GM23338 (cell line): ENCODE results near the gene GLIPR1. TPM values are rescaled to one million over a fixed set of nuclear protein-coding genes. Genes with fewer than 3 reads are reported as not detected.

ENCODE experiments used
- ATAC-seq: fragments of 200-7000 bp; cut with Tn5 transposase; 3 replicates; pipeline ENCODE4 v1.9.1; 2020
- DNase-seq: peaks from one replicate; pipeline ENCODE4 v3.0.0-alpha.2; 2015; ENCODE audit warnings: low spot score
- H2AFZ ChIP-seq: fragments of 200-600 bp; sonication (generic); 2 replicates; pipeline ENCODE4 v1.8.0; 2016; ENCODE audit warnings: antibody characterized with exemption, mild to moderate bottlenecking, moderate library complexity
- H3F3A ChIP-seq: fragments of 200-600 bp; sonication (generic); replicated peaks from 2 replicates; pipeline ENCODE4 v1.8.0; 2017; ENCODE audit warnings: antibody characterized with exemption, mixed run types, low read depth
- H3K27ac ChIP-seq: fragments of 200-600 bp; sonication (generic); 2 replicates; pipeline ENCODE4 v1.6.1; 2016; ENCODE audit warnings: low read depth
- H3K27me3 ChIP-seq: fragments of 200-600 bp; sonication (generic); 2 replicates; pipeline ENCODE4 v1.8.0; 2016; ENCODE audit warnings: mild to moderate bottlenecking, mixed run types, moderate library complexity; ENCODE audit not compliant: insufficient read depth
- H3K36me3 ChIP-seq: fragments of 200-600 bp; sonication (generic); 2 replicates; pipeline ENCODE4 v1.8.0; 2016; ENCODE audit warnings: mild to moderate bottlenecking; ENCODE audit not compliant: insufficient read depth
- H3K4me1 ChIP-seq: fragments of 200-600 bp; sonication (generic); 2 replicates; pipeline ENCODE4 v1.8.0; 2016; ENCODE audit warnings: mild to moderate bottlenecking, moderate library complexity; ENCODE audit not compliant: insufficient read depth
- H3K4me2 ChIP-seq: fragments of 200-600 bp; sonication (generic); 2 replicates; pipeline ENCODE4 v1.7.1; 2017; ENCODE audit warnings: mixed run types
- H3K4me3 ChIP-seq: fragments of 200-600 bp; sonication (generic); 2 replicates; pipeline ENCODE4 v1.6.1; 2016; ENCODE audit warnings: mixed run types
- H3K79me2 ChIP-seq: fragments of 200-600 bp; sonication (generic); replicated peaks from 2 replicates; pipeline ENCODE4 v1.8.0; 2017; ENCODE audit warnings: mild to moderate bottlenecking; ENCODE audit not compliant: insufficient read depth
- H3K9me2 ChIP-seq: fragments of 200-600 bp; sonication (generic); 2 replicates; pipeline ENCODE4 v1.8.0; 2017; ENCODE audit not compliant: insufficient read depth
- H4K20me1 ChIP-seq: fragments of 200-600 bp; sonication (generic); replicated peaks from 2 replicates; pipeline ENCODE4 v1.8.0; 2017; ENCODE audit warnings: mild to moderate bottlenecking; ENCODE audit not compliant: insufficient read depth
- H3K27ac Mint-ChIP-seq: 2 replicates; pipeline ENCODE4 v1.8.0; 2020; ENCODE audit warnings: inconsistent platforms, mild to moderate bottlenecking, moderate library complexity, mixed read lengths
- H3K27me3 Mint-ChIP-seq: 3 replicates; pipeline ENCODE4 v1.8.0; 2022; ENCODE audit warnings: low read depth, mild to moderate bottlenecking, moderate library complexity, mixed read lengths, inconsistent platforms; ENCODE audit not compliant: insufficient read depth, poor library complexity
- H3K36me3 Mint-ChIP-seq: 3 replicates; pipeline ENCODE4 v1.8.0; 2021; ENCODE audit warnings: low read depth, mild to moderate bottlenecking, inconsistent platforms, moderate library complexity, mixed read lengths
- H3K4me1 Mint-ChIP-seq: 3 replicates; pipeline ENCODE4 v1.8.0; 2020; ENCODE audit warnings: mild to moderate bottlenecking, inconsistent platforms, mixed read lengths
- H3K4me3 Mint-ChIP-seq: 3 replicates; pipeline ENCODE4 v1.8.0; 2021; ENCODE audit warnings: moderate library complexity, mild to moderate bottlenecking, inconsistent platforms, mixed read lengths
- H3K9me3 Mint-ChIP-seq: 3 replicates; pipeline ENCODE4 v1.8.0; 2020; ENCODE audit warnings: moderate library complexity, mild to moderate bottlenecking, inconsistent platforms, mixed read lengths
- CREB1 ChIP-seq: fragments of 250-450 bp; sonication (Bioruptor Pico); IDR thresholded peaks from 2 replicates; pipeline ENCODE4 v1.5.0; 2020; ENCODE audit warnings: low read depth, mild to moderate bottlenecking, moderate library complexity
- EZH2phosphoT487 ChIP-seq: fragments of 200-600 bp; sonication (generic); IDR thresholded peaks from one replicate; pipeline ENCODE4 v1.8.1; 2018; ENCODE audit warnings: antibody characterized with exemption; ENCODE audit not compliant: unreplicated experiment
- JUNB ChIP-seq: IDR thresholded peaks from one replicate; pipeline ENCODE4 v1.6.1; 2016; ENCODE audit warnings: antibody characterized with exemption; ENCODE audit not compliant: unreplicated experiment
- NANOG ChIP-seq: IDR thresholded peaks from 2 replicates; pipeline ENCODE4 v1.6.1; 2016; ENCODE audit warnings: antibody characterized with exemption, borderline replicate concordance
- STAT1 ChIP-seq: IDR thresholded peaks from one replicate; pipeline ENCODE4 v1.6.1; 2016; ENCODE audit warnings: antibody characterized with exemption; ENCODE audit not compliant: unreplicated experiment
- ZNF114 ChIP-seq: fragments of 250-450 bp; sonication (Bioruptor Pico); IDR thresholded peaks from 2 replicates; pipeline ENCODE4 v1.5.0; 2020; ENCODE audit warnings: mild to moderate bottlenecking, moderate library complexity
- ZNF331 ChIP-seq: fragments of 250-450 bp; sonication (Bioruptor Pico); IDR thresholded peaks from 2 replicates; pipeline ENCODE4 v1.5.0; 2020; ENCODE audit warnings: low read depth, mild to moderate bottlenecking, moderate library complexity
- polyA plus RNA-seq: library from polyadenylated mRNA; unstranded; fragments of >200 nt; fragmentation: Nextera tagmentation; extraction: Ambion mirVana; gene quantifications from 2 replicates; pipeline ENCODE4 v1.2.1, GENCODE V29; 2016
- total RNA-seq: library from RNA; depleted of rRNA; stranded (reverse); fragments of >200 nt; shearing (Covaris generic); gene quantifications from 2 replicates; pipeline ENCODE4 v1.2.3, GENCODE V29; 2014
- TF ChIP-seq, protein P1 (sequence below): fragments of 250-450 bp; sonication (Bioruptor Pico); IDR thresholded peaks from 2 replicates; pipeline ENCODE4 v1.5.0; 2020; ENCODE audit warnings: mild to moderate bottlenecking, moderate library complexity

GLIPR1 gene
- total and polyA plus RNA-seq, 2 experiments from 2014 or later = 0.03 to 6.1 TPM

GRCh38 chr12:75476071-75476470 lies 4.5 kb upstream of the GLIPR1 start:
- DNase-seq (no peak), ATAC-seq (no peak)
- peaks cover 12% of the 10 kb centered on the region for H3K4me1 Mint-ChIP-seq
- no peaks in the 10 kb centered on the region for H3K27me3 Mint-ChIP-seq
- no peaks in the 10 kb centered on the region for H3K36me3 Mint-ChIP-seq
- Histone ChIP-seq H2AFZ (no peak overlapping the region), H3K27me3 (no peaks in the 10 kb centered on the region), H3K27ac (no peak overlapping the region), H3K9me2 (no peaks in the 10 kb centered on the region; the same call in none of the 2 replicates), H3K79me2 (no peaks in the 10 kb centered on the region), H3K4me2 (no peak overlapping the region), H3K4me3 (no peak overlapping the region), H3F3A (no peaks in the 10 kb centered on the region), H3K4me1 (peaks cover 9% of the 10 kb centered on the region; the same call in 1 of the 2 replicates), H4K20me1 (no peaks in the 10 kb centered on the region), H3K36me3 (no peaks in the 10 kb centered on the region)
- no peaks in the 10 kb centered on the region for H3K9me3 Mint-ChIP-seq
- no peak for TF ChIP-seq ZNF331
- TF ChIP-seq STAT1 = no peak
- TF ChIP-seq, protein P1, sequence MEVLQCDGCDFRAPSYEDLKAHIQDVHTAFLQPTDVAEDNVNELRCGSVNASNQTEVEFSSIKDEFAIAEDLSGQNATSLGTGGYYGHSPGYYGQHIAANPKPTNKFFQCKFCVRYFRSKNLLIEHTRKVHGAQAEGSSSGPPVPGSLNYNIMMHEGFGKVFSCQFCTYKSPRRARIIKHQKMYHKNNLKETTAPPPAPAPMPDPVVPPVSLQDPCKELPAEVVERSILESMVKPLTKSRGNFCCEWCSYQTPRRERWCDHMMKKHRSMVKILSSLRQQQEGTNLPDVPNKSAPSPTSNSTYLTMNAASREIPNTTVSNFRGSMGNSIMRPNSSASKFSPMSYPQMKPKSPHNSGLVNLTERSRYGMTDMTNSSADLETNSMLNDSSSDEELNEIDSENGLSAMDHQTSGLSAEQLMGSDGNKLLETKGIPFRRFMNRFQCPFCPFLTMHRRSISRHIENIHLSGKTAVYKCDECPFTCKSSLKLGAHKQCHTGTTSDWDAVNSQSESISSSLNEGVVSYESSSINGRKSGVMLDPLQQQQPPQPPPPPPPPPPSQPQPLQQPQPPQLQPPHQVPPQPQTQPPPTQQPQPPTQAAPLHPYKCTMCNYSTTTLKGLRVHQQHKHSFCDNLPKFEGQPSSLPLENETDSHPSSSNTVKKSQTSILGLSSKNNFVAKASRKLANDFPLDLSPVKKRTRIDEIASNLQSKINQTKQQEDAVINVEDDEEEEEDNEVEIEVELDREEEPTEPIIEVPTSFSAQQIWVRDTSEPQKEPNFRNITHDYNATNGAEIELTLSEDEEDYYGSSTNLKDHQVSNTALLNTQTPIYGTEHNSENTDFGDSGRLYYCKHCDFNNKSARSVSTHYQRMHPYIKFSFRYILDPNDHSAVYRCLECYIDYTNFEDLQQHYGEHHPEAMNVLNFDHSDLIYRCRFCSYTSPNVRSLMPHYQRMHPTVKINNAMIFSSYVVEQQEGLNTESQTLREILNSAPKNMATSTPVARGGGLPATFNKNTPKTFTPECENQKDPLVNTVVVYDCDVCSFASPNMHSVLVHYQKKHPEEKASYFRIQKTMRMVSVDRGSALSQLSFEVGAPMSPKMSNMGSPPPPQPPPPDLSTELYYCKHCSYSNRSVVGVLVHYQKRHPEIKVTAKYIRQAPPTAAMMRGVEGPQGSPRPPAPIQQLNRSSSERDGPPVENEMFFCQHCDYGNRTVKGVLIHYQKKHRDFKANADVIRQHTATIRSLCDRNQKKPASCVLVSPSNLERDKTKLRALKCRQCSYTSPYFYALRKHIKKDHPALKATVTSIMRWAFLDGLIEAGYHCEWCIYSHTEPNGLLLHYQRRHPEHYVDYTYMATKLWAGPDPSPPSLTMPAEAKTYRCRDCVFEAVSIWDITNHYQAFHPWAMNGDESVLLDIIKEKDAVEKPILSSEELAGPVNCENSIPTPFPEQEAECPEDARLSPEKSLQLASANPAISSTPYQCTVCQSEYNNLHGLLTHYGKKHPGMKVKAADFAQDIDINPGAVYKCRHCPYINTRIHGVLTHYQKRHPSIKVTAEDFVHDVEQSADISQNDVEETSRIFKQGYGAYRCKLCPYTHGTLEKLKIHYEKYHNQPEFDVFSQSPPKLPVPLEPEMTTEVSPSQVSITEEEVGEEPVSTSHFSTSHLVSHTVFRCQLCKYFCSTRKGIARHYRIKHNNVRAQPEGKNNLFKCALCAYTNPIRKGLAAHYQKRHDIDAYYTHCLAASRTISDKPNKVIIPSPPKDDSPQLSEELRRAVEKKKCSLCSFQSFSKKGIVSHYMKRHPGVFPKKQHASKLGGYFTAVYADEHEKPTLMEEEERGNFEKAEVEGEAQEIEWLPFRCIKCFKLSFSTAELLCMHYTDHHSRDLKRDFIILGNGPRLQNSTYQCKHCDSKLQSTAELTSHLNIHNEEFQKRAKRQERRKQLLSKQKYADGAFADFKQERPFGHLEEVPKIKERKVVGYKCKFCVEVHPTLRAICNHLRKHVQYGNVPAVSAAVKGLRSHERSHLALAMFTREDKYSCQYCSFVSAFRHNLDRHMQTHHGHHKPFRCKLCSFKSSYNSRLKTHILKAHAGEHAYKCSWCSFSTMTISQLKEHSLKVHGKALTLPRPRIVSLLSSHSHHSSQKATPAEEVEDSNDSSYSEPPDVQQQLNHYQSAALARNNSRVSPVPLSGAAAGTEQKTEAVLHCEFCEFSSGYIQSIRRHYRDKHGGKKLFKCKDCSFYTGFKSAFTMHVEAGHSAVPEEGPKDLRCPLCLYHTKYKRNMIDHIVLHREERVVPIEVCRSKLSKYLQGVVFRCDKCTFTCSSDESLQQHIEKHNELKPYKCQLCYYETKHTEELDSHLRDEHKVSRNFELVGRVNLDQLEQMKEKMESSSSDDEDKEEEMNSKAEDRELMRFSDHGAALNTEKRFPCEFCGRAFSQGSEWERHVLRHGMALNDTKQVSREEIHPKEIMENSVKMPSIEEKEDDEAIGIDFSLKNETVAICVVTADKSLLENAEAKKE = no peak
- TF ChIP-seq CREB1 (CRISPR knock-in tag) = no peak
- H3K4me3 Mint-ChIP-seq = no peak overlapping the region
- no peak overlapping the region for H3K27ac Mint-ChIP-seq

DNA sequence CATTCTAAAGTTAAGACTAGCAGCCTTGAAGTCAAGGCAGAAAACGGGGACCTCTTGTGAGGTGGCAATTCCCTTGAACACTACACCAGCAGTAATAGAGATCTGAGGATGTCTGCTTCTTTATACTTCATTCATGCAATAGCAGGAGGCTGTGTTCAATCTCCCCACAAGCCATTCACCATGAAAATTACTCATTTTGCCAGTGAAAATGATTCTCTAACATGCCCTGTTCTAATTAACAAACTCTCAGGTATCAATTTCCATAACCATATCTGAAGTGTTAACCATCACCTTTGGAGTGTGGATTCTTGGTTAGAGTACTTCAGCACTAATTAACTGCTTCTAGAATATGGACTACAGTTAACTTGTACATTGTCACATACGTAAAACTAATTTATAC lies 3.4 kb upstream of the GLIPR1 start:
- DNase-seq (no peak), ATAC-seq (no peak)
- Mint-ChIP-seq H3K27ac (no peak overlapping the region), H3K27me3 (no peaks in the 10 kb centered on the region), H3K4me3 (no peak overlapping the region), H3K9me3 (no peaks in the 10 kb centered on the region), H3K4me1 (peaks cover 10% of the 10 kb centered on the region), H3K36me3 (no peaks in the 10 kb centered on the region)
- Histone ChIP-seq H3K79me2 (no peaks in the 10 kb centered on the region), H3K27ac (no peak overlapping the region), H3K4me3 (no peak overlapping the region), H3K9me2 (no peaks in the 10 kb centered on the region; the same call in none of the 2 replicates), H2AFZ (no peak overlapping the region), H3K4me2 (no peak overlapping the region), H3K27me3 (no peaks in the 10 kb centered on the region), H3F3A (no peaks in the 10 kb centered on the region), H4K20me1 (no peaks in the 10 kb centered on the region), H3K36me3 (no peaks in the 10 kb centered on the region), H3K4me1 (peaks cover 9% of the 10 kb centered on the region; the same call in 1 of the 2 replicates)
- TF ChIP-seq ZNF114 (CRISPR knock-in tag) (no peak), NANOG (no peak), EZH2phosphoT487 (no peak), JUNB (no peak)
- TF ChIP-seq, protein P1 = no peak
